HG03064 (cell line): ENCODE results near the gene PRIMA1.

ENCODE experiments used
- ATAC-seq: cut with Tn5 transposase; IDR thresholded peaks from one replicate; pipeline ENCODE4 v1.9.1; 2021; ENCODE audit warnings: low read depth; ENCODE audit not compliant: unreplicated experiment

PRIMA1 gene

DNA sequence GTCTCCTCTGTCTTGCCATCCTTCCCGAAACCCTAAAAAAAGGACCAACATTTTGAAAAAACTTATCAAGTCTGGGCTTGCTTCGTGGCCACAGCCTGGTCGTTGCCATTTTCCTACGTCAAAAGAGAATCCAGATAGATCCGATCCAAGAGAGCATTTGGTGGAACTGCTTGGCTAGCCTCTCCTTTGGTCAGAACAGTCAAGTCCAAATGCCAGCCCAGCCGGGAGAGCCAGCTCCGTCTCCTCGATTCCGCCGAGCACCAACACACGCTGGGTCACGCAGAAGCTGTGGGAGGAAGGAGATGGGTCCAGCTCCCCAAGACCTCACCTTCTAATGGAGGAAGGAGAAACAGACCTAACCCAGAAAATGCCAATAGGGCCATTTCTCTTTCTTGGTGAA lies 9.3 kb upstream of the PRIMA1 start:
- ATAC-seq: no peak

DNA sequence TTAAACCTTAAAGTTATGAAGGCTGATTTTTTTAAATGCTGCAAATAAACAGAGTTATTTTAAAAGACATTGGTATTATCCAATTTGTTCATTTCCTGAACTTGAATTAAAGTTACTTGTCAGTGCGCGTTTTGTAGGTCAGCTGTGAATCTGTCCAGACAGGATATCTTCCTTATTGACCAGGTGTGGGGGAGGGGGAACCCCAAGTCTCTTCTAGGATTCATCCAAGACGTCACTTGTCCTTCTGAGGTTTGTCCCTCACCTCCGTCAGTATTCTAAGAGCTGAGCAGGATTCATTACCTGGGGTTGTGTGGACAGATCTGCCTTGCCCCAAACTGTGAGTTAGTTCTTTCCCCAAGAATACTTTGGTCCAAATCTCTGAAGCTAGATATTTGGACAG lies 8.8 kb upstream of the PRIMA1 start:
- no peak for ATAC-seq

GRCh38 chr14:93794756-93795155 lies 6.5 kb upstream of the PRIMA1 start:
- no peak for ATAC-seq

DNA sequence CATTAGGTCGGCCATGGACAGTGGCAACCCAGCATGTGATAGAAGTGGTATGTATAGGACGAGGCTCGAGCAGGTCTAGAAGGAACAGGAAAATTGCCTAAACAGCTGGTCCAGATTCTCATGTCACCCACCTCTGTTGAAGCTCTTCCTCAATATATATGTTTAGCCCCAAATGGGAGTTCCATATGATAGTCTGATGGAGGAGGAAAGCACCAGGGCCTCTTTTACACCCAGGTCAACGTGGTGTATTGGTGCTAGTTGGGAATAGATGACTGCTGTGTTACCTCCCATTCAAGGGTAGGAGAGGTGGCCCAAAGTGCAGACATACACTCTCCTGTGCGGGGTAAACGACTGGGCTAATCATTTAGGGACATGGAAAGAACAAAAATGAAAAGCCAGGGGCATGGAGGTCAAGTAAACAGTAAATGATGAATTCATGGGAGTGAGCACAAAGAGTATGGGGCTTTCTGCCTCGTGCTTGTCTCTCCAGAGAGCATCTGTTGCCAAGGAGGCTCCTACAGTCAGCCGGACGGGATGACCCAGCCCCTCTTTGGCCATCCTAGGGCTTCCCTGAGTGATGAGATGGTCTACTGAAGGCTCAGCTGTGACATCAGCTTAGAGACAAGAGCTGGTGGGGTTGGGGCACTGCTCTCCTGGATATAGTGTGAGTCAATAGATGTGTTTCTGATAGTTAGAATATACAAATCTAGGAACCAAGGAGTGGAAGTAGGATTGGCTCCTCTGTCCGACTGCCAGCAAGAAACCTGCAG lies 5.5 kb upstream of the PRIMA1 start:
- ATAC-seq: no peak

GRCh38 chr14:93792391-93792790 lies 4.1 kb upstream of the PRIMA1 start:
- no peak for ATAC-seq

- ATAC-seq: no peak
Observed at GRCh38 chr14:93790966-93791365, 2.7 kb upstream of the PRIMA1 start.

GRCh38 chr14:93789228-93790130 lies 1.2 kb upstream of the PRIMA1 start:
- ATAC-seq: no peak

DNA sequence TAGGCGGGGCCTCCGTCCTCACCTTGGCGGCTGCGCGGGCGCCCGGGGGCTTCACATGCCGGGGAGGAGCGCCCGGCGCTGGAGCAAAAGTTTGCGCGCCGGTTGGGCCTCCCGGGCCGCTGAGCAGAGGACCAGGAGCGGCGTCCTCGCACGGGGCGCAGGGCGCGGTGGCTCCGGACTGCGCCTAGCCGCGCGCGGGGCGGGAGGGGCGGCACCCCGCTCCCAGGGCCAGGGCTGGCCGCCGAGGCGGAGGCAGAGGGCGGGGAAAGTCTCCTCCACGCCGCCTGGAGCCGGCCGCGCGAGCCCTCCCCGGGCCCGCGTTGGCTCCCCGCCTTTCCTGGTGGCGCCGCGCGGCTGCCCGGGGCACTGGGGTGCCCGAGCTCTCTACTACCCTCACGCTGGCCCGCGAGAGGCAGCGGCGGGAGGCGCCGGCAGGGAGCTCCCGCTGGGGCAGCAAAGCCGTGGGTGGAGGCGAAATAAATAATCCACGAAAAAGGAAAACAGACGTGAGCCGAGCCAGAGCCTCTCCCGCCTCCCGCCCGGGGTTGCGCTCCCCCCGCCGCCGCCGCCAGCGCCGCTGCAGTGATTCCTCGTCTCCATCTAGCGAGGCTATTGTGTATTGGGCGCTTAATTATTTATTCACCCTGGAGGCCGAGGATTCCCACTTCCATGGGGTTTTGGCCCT lies 400 bp upstream of the PRIMA1 start:
- no peak for ATAC-seq

- no peak for ATAC-seq
Observed at GRCh38 chr14:93787465-93788292, 606 bp downstream of the PRIMA1 start.

GRCh38 chr14:93785423-93785822 lies 2.9 kb downstream of the PRIMA1 start:
- no peak for ATAC-seq

- no peak for ATAC-seq
Observed at GRCh38 chr14:93784878-93785277, 3.4 kb downstream of the PRIMA1 start.

GRCh38 chr14:93780813-93781400 lies 7.4 kb downstream of the PRIMA1 start:
- no peak for ATAC-seq

DNA sequence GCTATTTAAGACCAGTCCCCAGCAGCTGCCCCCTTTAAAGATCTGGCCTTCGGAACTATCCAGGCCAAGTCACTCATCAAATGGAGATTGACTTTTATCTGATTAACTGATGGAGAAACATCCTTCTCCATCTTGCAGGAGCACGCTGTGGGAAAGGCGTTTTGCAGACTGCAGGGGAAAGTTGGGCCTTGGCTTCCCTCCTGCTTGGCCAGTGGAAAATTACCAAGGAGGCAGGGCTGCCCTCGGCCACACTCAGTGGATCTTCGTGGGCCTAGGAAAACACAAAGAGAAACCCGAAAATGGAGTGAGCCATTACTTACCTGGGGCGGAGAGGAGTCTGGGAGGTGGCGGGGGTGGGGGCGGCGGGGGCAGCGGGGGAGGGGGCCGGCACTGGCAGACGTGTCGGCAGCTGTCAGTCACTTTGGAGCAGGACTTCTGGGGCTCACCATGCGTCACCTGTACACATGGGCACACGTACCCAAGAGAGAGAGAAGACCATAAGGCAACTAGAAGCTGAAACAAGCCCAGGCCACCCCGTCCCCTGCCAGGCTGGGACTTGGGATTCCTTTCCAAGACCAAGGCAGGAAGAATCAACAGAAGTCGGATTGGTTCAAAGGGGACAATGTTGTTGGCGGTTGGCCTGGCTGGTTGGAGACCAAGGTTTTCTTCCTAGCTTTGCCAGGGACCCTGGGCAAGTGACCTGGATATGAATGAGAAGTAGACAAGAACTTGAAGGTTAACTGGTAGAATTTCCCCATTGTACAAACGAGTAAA lies 9.2 kb downstream of the PRIMA1 start:
- ATAC-seq: no peak

GRCh38 chr14:93778453-93778852 lies 9.8 kb downstream of the PRIMA1 start:
- no peak for ATAC-seq

DNA sequence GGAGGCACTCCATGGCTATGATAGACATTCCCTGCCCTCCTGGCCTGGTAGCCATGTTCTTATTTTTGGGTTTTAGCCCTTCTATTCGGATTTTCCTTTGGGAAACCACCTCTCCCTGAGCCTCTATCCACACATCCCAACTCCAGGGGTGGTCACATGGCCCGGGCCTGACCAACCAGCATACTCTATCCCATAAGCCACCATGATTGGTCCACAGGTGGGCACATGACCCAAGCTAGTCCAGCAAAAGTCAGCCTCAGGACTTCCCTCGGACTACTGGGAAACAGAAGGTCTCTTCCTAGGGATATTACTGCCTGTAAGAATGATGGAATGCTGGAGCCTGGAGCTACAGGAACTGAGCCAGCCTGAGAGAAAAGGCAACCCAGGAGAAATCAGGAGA lies 12.5 kb downstream of the PRIMA1 start:
- ATAC-seq: no peak

GRCh38 chr14:93775158-93775557 lies 13.1 kb downstream of the PRIMA1 start:
- ATAC-seq: no peak

DNA sequence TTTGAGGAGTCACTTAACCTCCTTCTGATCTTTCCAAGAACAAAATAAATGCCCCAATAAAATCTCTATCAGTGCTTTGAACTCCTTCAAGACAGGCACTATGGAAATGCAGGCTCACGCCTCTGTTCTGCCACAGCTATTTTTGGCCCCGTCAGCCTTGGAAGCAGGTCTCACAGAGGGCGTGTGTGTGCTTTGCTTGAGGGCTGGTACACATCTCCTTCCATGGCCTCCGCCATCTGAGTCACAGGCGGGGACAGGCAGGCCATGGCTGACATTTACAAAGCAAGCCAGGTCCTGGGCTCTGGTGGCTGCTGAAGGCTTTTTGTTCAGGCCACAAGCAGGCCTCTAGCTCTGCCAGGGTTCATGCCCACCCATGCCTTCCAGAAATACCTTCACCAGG lies 16.0 kb downstream of the PRIMA1 start:
- ATAC-seq: no peak

DNA sequence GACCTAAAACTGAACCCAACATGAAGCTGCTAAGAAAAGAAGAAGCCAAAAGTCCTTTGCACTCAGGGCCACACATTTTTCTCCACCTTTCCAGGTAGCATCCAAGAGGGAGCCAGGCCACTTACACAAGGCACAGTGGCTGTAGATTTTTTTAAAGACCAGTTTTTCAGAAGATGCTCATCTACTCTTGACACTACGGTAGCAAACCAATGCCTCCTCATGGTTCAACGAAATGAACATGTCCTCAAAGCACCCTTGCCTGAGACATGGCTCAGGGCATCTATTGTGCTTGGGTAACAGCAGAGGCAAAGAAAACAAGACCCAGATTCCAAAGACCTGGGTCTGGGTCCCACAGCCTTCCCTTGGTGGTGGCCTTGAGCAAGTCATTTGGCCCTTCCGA lies 22.3 kb downstream of the PRIMA1 start:
- no peak for ATAC-seq

DNA sequence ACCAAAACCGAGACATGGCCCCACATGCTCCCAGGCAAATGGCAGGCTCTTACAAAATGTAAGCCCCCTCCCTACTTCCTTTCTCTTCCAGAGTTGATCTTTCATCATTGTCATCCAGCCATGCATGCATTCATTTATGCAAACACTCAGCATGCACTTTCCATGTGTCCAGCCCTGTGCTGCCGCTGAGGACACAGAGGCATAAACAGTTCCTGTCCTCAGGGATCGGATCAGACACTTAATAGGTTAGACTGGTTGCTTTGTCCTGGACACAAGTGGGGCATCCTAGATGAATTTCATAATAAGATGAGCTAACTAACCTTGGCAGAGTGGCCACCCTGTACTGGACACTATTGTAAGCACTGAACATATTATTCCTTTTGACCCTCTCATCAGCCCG lies 23.1 kb downstream of the PRIMA1 start:
- ATAC-seq: no peak
